Hepatocyte (in vitro differentiated cells): ENCODE data around the gene MYO5A.

Source experiments
- EZH2 ChIP-seq: fragments of 200-600 bp; sonication (generic); IDR thresholded peaks from 2 replicates; pipeline ENCODE4 v1.6.1; 2016; ENCODE audit warnings: antibody characterized with exemption, mild to moderate bottlenecking, borderline replicate concordance
- TF ChIP-seq, protein P1 (sequence below): fragments of 200-600 bp; sonication (generic); IDR thresholded peaks from 2 replicates; pipeline ENCODE4 v1.5.1; 2016; ENCODE audit warnings: antibody characterized with exemption, mild to moderate bottlenecking; ENCODE audit not compliant: poor library complexity

GRCh38 chr15:52348056-52348745 lies 180.5 kb downstream of the MYO5A start:
- TF ChIP-seq, protein P1, sequence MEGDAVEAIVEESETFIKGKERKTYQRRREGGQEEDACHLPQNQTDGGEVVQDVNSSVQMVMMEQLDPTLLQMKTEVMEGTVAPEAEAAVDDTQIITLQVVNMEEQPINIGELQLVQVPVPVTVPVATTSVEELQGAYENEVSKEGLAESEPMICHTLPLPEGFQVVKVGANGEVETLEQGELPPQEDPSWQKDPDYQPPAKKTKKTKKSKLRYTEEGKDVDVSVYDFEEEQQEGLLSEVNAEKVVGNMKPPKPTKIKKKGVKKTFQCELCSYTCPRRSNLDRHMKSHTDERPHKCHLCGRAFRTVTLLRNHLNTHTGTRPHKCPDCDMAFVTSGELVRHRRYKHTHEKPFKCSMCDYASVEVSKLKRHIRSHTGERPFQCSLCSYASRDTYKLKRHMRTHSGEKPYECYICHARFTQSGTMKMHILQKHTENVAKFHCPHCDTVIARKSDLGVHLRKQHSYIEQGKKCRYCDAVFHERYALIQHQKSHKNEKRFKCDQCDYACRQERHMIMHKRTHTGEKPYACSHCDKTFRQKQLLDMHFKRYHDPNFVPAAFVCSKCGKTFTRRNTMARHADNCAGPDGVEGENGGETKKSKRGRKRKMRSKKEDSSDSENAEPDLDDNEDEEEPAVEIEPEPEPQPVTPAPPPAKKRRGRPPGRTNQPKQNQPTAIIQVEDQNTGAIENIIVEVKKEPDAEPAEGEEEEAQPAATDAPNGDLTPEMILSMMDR: no peak
- no peak for TF ChIP-seq EZH2
